HepG2 (cell line): Measurements from ENCODE around the gene PLA2G2A. TPM values are rescaled to one million over a fixed set of nuclear protein-coding genes. Genes with fewer than 3 reads are reported as not detected.

Source experiments
- ARID4A ChIP-seq: sonication (generic); formaldehyde crosslinking; IDR thresholded peaks from 2 replicates; pipeline ENCODE4 v1.5.0; 2020; ENCODE audit warnings: mild to moderate bottlenecking, missing genetic modification reagents, borderline replicate concordance
- ISX ChIP-seq: sonication (generic); formaldehyde crosslinking; conservative IDR thresholded peaks from 2 replicates; pipeline ENCODE4 v1.5.0; 2020; ENCODE audit warnings: missing genetic modification reagents
- MAFF ChIP-seq: IDR thresholded peaks from 2 replicates; pipeline ENCODE4 v1.6.1; 2011; ENCODE audit warnings: low read depth, low read length, improper control_type of control experiment
- MBD4 ChIP-seq: IDR thresholded peaks from 2 replicates; pipeline ENCODE4 v1.6.1; 2012; ENCODE audit warnings: low read length, inconsistent platforms, borderline replicate concordance
- SMYD3 ChIP-seq: sonication (generic); formaldehyde crosslinking; IDR thresholded peaks from 2 replicates; pipeline ENCODE4 v1.8.1; 2023; ENCODE audit warnings: mild to moderate bottlenecking, missing genetic modification reagents
- SSRP1 ChIP-seq: IDR thresholded peaks from 2 replicates; pipeline ENCODE4 v1.6.1; 2016; ENCODE audit warnings: control low read depth
- TGIF2 ChIP-seq: IDR thresholded peaks from 2 replicates; pipeline ENCODE4 v1.6.1; 2016; ENCODE audit warnings: control low read depth, missing compliant biosample characterization
- ZBTB46 ChIP-seq: sonication (generic); formaldehyde crosslinking; IDR thresholded peaks from 2 replicates; pipeline ENCODE4 v1.4.0; 2020; ENCODE audit warnings: mild to moderate bottlenecking, missing genetic modification reagents, borderline replicate concordance
- ZFP36L2 ChIP-seq: sonication (generic); formaldehyde crosslinking; IDR thresholded peaks from 2 replicates; pipeline ENCODE4 v1.4.0; 2020; ENCODE audit warnings: missing genetic modification reagents
- ZNF124 ChIP-seq: sonication (generic); formaldehyde crosslinking; IDR thresholded peaks from 2 replicates; pipeline ENCODE4 v1.4.0; 2020; ENCODE audit warnings: missing genetic modification reagents
- ZNF382 ChIP-seq: sonication (generic); formaldehyde crosslinking; IDR thresholded peaks from 2 replicates; pipeline ENCODE4 v1.5.0; 2020; ENCODE audit warnings: missing genetic modification reagents, mild to moderate bottlenecking, borderline replicate concordance
- ZNF451 ChIP-seq: sonication (generic); formaldehyde crosslinking; IDR thresholded peaks from 2 replicates; pipeline ENCODE4 v1.5.0; 2020; ENCODE audit warnings: mild to moderate bottlenecking, missing genetic modification reagents
- ZNF557 ChIP-seq: sonication (generic); formaldehyde crosslinking; IDR thresholded peaks from 2 replicates; pipeline ENCODE4 v1.4.0; 2020; ENCODE audit warnings: missing genetic modification reagents
- ZNF574 ChIP-seq: sonication (generic); formaldehyde crosslinking; IDR thresholded peaks from 2 replicates; pipeline ENCODE4 v1.4.0; 2020; ENCODE audit warnings: missing genetic modification reagents
- ZNF598 ChIP-seq: sonication (generic); formaldehyde crosslinking; IDR thresholded peaks from 2 replicates; pipeline ENCODE4 v1.5.1; 2020; ENCODE audit warnings: mild to moderate bottlenecking, missing genetic modification reagents, borderline replicate concordance
- ZNF639 ChIP-seq: conservative IDR thresholded peaks from 2 replicates; pipeline ENCODE4 v1.6.1; 2018; ENCODE audit warnings: missing genetic modification reagents
- ZNF670 ChIP-seq: sonication (generic); formaldehyde crosslinking; IDR thresholded peaks from 2 replicates; pipeline ENCODE4 v1.8.0; 2022; ENCODE audit warnings: mild to moderate bottlenecking, missing genetic modification reagents, borderline replicate concordance
- ZNF720 ChIP-seq: sonication (generic); formaldehyde crosslinking; IDR thresholded peaks from 2 replicates; pipeline ENCODE4 v1.4.0; 2020; ENCODE audit warnings: missing genetic modification reagents
- ZNF776 ChIP-seq: sonication (generic); formaldehyde crosslinking; IDR thresholded peaks from 2 replicates; pipeline ENCODE4 v1.4.0; 2020; ENCODE audit warnings: mild to moderate bottlenecking, missing genetic modification reagents
- ZNF777 ChIP-seq: sonication (generic); formaldehyde crosslinking; IDR thresholded peaks from 2 replicates; pipeline ENCODE4 v1.4.0; 2020; ENCODE audit warnings: missing genetic modification reagents
- ZNF780A ChIP-seq: sonication (generic); formaldehyde crosslinking; IDR thresholded peaks from 2 replicates; pipeline ENCODE4 v1.8.0; 2022; ENCODE audit warnings: mild to moderate bottlenecking, missing genetic modification reagents, moderate library complexity
- polyA plus RNA-seq, 8 experiments: library from polyadenylated mRNA; depleted of rRNA in 3 of 8; stranded (reverse) in 7 of 8; unstranded in 1 of 8; fragments of >200 nt; fragmentation: Illumina TruSeq in 4 of 8; extraction: Trizol in 4 of 8; gene quantifications; 2 replicates each; pipeline versions ENCODE4 v1.2.1 to v1.2.3, GENCODE V29; 2011 to 2016; ENCODE audit warnings: low read depth in 4 of 8, missing spikeins in 1 of 8, mixed read lengths in 1 of 8; ENCODE audit not compliant: insufficient read depth in 1 of 8
- total RNA-seq, 5 experiments: library from RNA; depleted of rRNA; stranded (reverse); fragments of >200 nt; fragmentation: Illumina TruSeq; extraction: Trizol; gene quantifications; 2 replicates each; pipeline ENCODE4 v1.2.3, GENCODE V29; 2016; ENCODE audit warnings: low read depth in 1 of 5

PLA2G2A gene
- total and polyA plus RNA-seq, 2 of the 13 experiments (the other 11 are each of a cell fraction or from before 2014, with no cell fraction given) = 0.35 to 30.3 TPM

GRCh38 chr1:19981507-19982312, 2.3 kb upstream of the PLA2G2A start (continued):
- TF ChIP-seq MBD4 (no peak), MAFF (no peak), SSRP1 (CRISPR knock-in tag) (no peak), ZNF780A (CRISPR knock-in tag) (no peak), ZFP36L2 (CRISPR knock-in tag) (no peak), ZNF776 (no peak), ZBTB46 (CRISPR knock-in tag) (no peak), ZNF777 (CRISPR knock-in tag) (no peak), ZNF382 (CRISPR knock-in tag) (no peak), TGIF2 (CRISPR knock-in tag) (no peak; the same call in 1 of the 2 replicates), ZNF639 (CRISPR knock-in tag) (no peak), SMYD3 (CRISPR knock-in tag) (no peak), ZNF557 (CRISPR knock-in tag) (no peak), ZNF598 (CRISPR knock-in tag) (no peak), ZNF670 (CRISPR knock-in tag) (no peak), ZNF124 (no peak), ZNF451 (CRISPR knock-in tag) (no peak), ZNF720 (no peak), ARID4A (CRISPR knock-in tag) (no peak; the same call in 1 of the 2 replicates), ISX (CRISPR knock-in tag) (no peak), ZNF574 (no peak)
